Caco-2 (cell line): ENCODE measurements around the gene ZMAT5. TPM values are rescaled to one million over a fixed set of nuclear protein-coding genes. Genes with fewer than 3 reads are reported as not detected.

Experiments
- BruUV-seq: library from RNA; stranded (reverse); fragments of 400-500 nt; replicated peaks from 2 replicates; lab custom pipeline; 2021; lab: Mats Ljungman, UMichigan
- CTCF ChIA-PET: fragments of 300-600 bp; sonication (Branson Sonifier 250); formaldehyde crosslinking; loops from one replicate; lab custom pipeline; 2022; ENCODE audit warnings: antibody characterized with exemption; lab: Charles Lee
- POLR2A ChIA-PET: fragments of 300-600 bp; sonication (Branson Sonifier 250); formaldehyde crosslinking; loops from one replicate; lab custom pipeline; 2022; ENCODE audit warnings: antibody characterized with exemption; lab: Charles Lee
- DNase-seq, 2 experiments: peaks; one replicate each; pipeline versions ENCODE4 v3.0.0 to v3.0.0-alpha.2; 2020 to 2022
- H3K27me3 ChIP-seq: replicated peaks from 2 replicates; pipeline ENCODE4 v1.6.0; 2011; ENCODE audit warnings: low read length; ENCODE audit not compliant: control insufficient read depth, insufficient read depth
- H3K36me3 ChIP-seq: 2 replicates; pipeline ENCODE4 v1.5.1; 2011; ENCODE audit warnings: low read length; ENCODE audit not compliant: control insufficient read depth, insufficient read depth
- H3K4me1 ChIP-seq: fragments of 250-450 bp; sonication (Bioruptor Pico); 2 replicates; pipeline ENCODE4 v1.5.1; 2020; ENCODE audit warnings: mild to moderate bottlenecking
- H3K4me3 ChIP-seq: 2 replicates; pipeline ENCODE4 v1.5.1; 2011; ENCODE audit warnings: low read depth, mild to moderate bottlenecking, control low read depth, low read length
- H3K9me3 ChIP-seq: fragments of 250-450 bp; sonication (Bioruptor Pico); 2 replicates; pipeline ENCODE4 v1.5.1; 2020; ENCODE audit warnings: mild to moderate bottlenecking, moderate library complexity
- H3K27ac Mint-ChIP-seq: one replicate; pipeline ENCODE4 v1.8.0; 2022; ENCODE audit warnings: mixed read lengths; ENCODE audit not compliant: unreplicated experiment
- H3K27me3 Mint-ChIP-seq: one replicate; pipeline ENCODE4 v1.8.0; 2022; ENCODE audit warnings: mixed read lengths; ENCODE audit not compliant: insufficient read depth, unreplicated experiment
- H3K36me3 Mint-ChIP-seq: one replicate; pipeline ENCODE4 v1.8.0; 2022; ENCODE audit warnings: mild to moderate bottlenecking, mixed read lengths; ENCODE audit not compliant: insufficient read depth, unreplicated experiment
- H3K4me1 Mint-ChIP-seq: one replicate; pipeline ENCODE4 v1.8.0; 2022; ENCODE audit warnings: low read depth, mixed read lengths; ENCODE audit not compliant: unreplicated experiment
- H3K4me3 Mint-ChIP-seq: one replicate; pipeline ENCODE4 v1.8.0; 2022; ENCODE audit warnings: mild to moderate bottlenecking, moderate library complexity, mixed read lengths; ENCODE audit not compliant: unreplicated experiment
- H3K9me3 Mint-ChIP-seq: one replicate; pipeline ENCODE4 v1.8.0; 2022; ENCODE audit warnings: mixed read lengths; ENCODE audit not compliant: unreplicated experiment
- CTCF ChIP-seq, 2 experiments: fragments of 200-600 bp in 1 of 2; IDR thresholded peaks; 1 replicate in 1 of 2; 2 replicates in 1 of 2; pipeline versions ENCODE4 v1.5.1 to v1.8.0; 2011 to 2022; ENCODE audit warnings: antibody characterized with exemption in 1 of 2, control low read depth in 1 of 2, inconsistent platforms in 1 of 2, low read depth in 1 of 2, low read length in 1 of 2, mild to moderate bottlenecking in 1 of 2, moderate library complexity in 1 of 2; ENCODE audit not compliant: insufficient read depth in 1 of 2, severe bottlenecking in 1 of 2, unreplicated experiment in 1 of 2
- intact Hi-C: fragments of 100-400 bp; cut with micrococcal nuclease; formaldehyde crosslinking; loops from one replicate; pipeline ENCODE4 v1.10.0; 2022; ENCODE audit not compliant: unreplicated experiment
- total RNA-seq: library from RNA; stranded (reverse); gene quantifications from 2 replicates; pipeline ENCODE4 v1.2.3, GENCODE V29; 2022

Gene ZMAT5
- total RNA-seq, 1 experiment from 2014 or later: 19.7 TPM

GRCh38 chr22:29702000-29702930, 64.5 kb downstream of the ZMAT5 start:
- H3K27me3 Mint-ChIP-seq: no peaks in the 10 kb centered on the region
- H3K4me1 Mint-ChIP-seq: no peaks in the 10 kb centered on the region
- Histone ChIP-seq H3K4me3 (no peak overlapping the region), H3K36me3 (no peaks in the 10 kb centered on the region), H3K27me3 (no peaks in the 10 kb centered on the region), H3K4me1 (peaks cover 5% of the 10 kb centered on the region), H3K9me3 (no peaks in the 10 kb centered on the region)
- H3K9me3 Mint-ChIP-seq: no peaks in the 10 kb centered on the region
- ChIA-PET CTCF (interaction anchor here (1.1 to 2.2 kb wide), 2 partner anchors 302 to 386 kb away, joined by 3 to 17 read pairs; no protein-coding TSS in a partner anchor), POLR2A (no interaction called here)
- H3K4me3 Mint-ChIP-seq: no peak overlapping the region
- no peaks in the 10 kb centered on the region for H3K36me3 Mint-ChIP-seq
- intact Hi-C loops: loop anchor here (2.0 to 10.0 kb wide), 2 partner anchors 303 to 387 kb away; no protein-coding TSS in a partner anchor
- no TSS peak for BruUV-seq
- H3K27ac Mint-ChIP-seq: no peak overlapping the region
- DNase-seq: peak in 1 of 2 experiments; percentile 26
- no peak for TF ChIP-seq CTCF (IDR thresholded peaks at IDR 0.05; ENCODE audit: insufficient read depth in 1 of 2, low read depth in 1 of 2, low read length in 1 of 2, severe bottlenecking in 1 of 2, unreplicated experiment in 1 of 2)

GRCh38 chr22:29701155-29701999, 65.4 kb downstream of the ZMAT5 start:
- intact Hi-C loops: loop anchor here (2.0 to 10.0 kb wide), 2 partner anchors 303 to 387 kb away; no protein-coding TSS in a partner anchor
- H3K4me3 ChIP-seq: no peak overlapping the region
- no peaks in the 10 kb centered on the region for H3K27me3 Mint-ChIP-seq
- peaks cover 5% of the 10 kb centered on the region for H3K4me1 ChIP-seq
- H3K9me3 Mint-ChIP-seq: no peaks in the 10 kb centered on the region
- peak in 1 of 2 experiments; percentile 47 for DNase-seq
- H3K9me3 ChIP-seq: no peaks in the 10 kb centered on the region
- BruUV-seq: no TSS peak
- no peaks in the 10 kb centered on the region for H3K36me3 Mint-ChIP-seq
- no peak overlapping the region for H3K27ac Mint-ChIP-seq
- no peaks in the 10 kb centered on the region for H3K27me3 ChIP-seq
- TF ChIP-seq CTCF (IDR thresholded peaks at IDR 0.05; ENCODE audit: insufficient read depth in 1 of 2, low read depth in 1 of 2, low read length in 1 of 2, severe bottlenecking in 1 of 2, unreplicated experiment in 1 of 2): peak; percentile 28 to 41
- ChIA-PET POLR2A (no interaction called here), CTCF (interaction anchor here (0.6 to 2.2 kb wide), 5 partner anchors 10 to 387 kb away, joined by 3 to 17 read pairs (median 4); partner anchors contain the start of gene MTMR3)
- no peaks in the 10 kb centered on the region for H3K4me1 Mint-ChIP-seq
- no peak overlapping the region for H3K4me3 Mint-ChIP-seq
- no peaks in the 10 kb centered on the region for H3K36me3 ChIP-seq

- H3K27ac Mint-ChIP-seq: no peak overlapping the region
- H3K4me3 Mint-ChIP-seq: no peak overlapping the region
- Histone ChIP-seq H3K4me1 (peaks cover 5% of the 10 kb centered on the region), H3K4me3 (no peak overlapping the region), H3K27me3 (no peaks in the 10 kb centered on the region), H3K9me3 (no peaks in the 10 kb centered on the region), H3K36me3 (no peaks in the 10 kb centered on the region)
- H3K36me3 Mint-ChIP-seq: no peaks in the 10 kb centered on the region
- H3K4me1 Mint-ChIP-seq: no peaks in the 10 kb centered on the region
- intact Hi-C loops: loop anchor here (2.0 to 10.0 kb wide), 2 partner anchors 304 to 388 kb away; no protein-coding TSS in a partner anchor
- H3K27me3 Mint-ChIP-seq: no peaks in the 10 kb centered on the region
- no peak for TF ChIP-seq CTCF (IDR thresholded peaks at IDR 0.05; ENCODE audit: insufficient read depth in 1 of 2, low read depth in 1 of 2, low read length in 1 of 2, severe bottlenecking in 1 of 2, unreplicated experiment in 1 of 2)
- ChIA-PET POLR2A (no interaction called here), CTCF (interaction anchor here (0.6 to 2.2 kb wide), 3 partner anchors 11 to 388 kb away, joined by 4 to 17 read pairs (median 6); no protein-coding TSS in a partner anchor)
- no TSS peak for BruUV-seq
- DNase-seq: no peak
- H3K9me3 Mint-ChIP-seq: no peaks in the 10 kb centered on the region
Observed at GRCh38 chr22:29700900-29701154, 66.0 kb downstream of the ZMAT5 start.
